Measurements from ENCODE around the gene AP1S2.
"Not testable (repeated sequence)": the region's sequence is repeated elsewhere in the genome, so short reads cannot be mapped to it uniquely, and the experiment has no call there.

Gene AP1S2

DNA sequence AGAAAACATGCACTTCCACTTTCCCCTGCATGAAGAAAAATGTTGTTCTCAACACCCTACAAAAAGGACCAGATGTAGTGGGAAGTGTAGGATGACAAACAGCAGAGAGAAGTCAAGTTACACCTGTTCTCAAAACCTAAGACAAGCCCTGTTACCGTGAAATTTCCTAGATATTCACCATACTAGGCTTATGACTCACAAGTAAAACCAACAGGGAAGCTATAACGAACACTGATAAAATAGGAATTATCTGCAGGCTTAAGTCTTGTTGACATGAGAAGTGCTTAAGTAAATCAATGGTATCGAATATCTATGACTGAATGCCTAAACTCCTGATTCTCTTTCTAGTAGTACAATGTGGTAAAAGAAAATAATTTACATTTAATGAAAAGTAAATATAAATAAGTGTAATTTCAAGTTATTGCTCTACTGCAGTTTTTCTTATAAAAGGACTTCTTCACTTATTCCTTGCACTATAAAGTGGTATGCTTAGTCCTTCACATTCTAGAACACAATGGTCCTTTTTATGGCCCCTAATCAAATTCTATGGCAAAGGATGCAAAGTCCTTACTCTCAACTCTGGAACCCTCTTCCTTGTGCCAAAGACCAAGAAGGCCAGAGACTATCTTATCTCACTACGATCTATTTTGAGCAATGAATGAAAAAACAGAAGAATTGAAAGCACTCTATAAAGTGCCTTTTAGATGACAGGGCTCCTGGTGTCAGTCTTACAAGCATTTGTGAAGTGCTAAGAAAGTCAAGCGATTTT is 19.6 kb downstream of the AP1S2 start:
- no peak for DNase-seq
- Histone ChIP-seq H3K4me3 (ENCODE audit: low read depth, low read length) (no peak overlapping the region), H3K4me1 (no peaks in the 10 kb centered on the region), H3K36me3 (no peaks in the 10 kb centered on the region), H3K9me3 (no peaks in the 10 kb centered on the region), H3K27me3 (no peaks in the 10 kb centered on the region)
- TF ChIP-seq, protein P1, sequence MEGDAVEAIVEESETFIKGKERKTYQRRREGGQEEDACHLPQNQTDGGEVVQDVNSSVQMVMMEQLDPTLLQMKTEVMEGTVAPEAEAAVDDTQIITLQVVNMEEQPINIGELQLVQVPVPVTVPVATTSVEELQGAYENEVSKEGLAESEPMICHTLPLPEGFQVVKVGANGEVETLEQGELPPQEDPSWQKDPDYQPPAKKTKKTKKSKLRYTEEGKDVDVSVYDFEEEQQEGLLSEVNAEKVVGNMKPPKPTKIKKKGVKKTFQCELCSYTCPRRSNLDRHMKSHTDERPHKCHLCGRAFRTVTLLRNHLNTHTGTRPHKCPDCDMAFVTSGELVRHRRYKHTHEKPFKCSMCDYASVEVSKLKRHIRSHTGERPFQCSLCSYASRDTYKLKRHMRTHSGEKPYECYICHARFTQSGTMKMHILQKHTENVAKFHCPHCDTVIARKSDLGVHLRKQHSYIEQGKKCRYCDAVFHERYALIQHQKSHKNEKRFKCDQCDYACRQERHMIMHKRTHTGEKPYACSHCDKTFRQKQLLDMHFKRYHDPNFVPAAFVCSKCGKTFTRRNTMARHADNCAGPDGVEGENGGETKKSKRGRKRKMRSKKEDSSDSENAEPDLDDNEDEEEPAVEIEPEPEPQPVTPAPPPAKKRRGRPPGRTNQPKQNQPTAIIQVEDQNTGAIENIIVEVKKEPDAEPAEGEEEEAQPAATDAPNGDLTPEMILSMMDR (IDR thresholded peaks at IDR 0.05; ENCODE audit: low read depth, low read length): no peak

DNA sequence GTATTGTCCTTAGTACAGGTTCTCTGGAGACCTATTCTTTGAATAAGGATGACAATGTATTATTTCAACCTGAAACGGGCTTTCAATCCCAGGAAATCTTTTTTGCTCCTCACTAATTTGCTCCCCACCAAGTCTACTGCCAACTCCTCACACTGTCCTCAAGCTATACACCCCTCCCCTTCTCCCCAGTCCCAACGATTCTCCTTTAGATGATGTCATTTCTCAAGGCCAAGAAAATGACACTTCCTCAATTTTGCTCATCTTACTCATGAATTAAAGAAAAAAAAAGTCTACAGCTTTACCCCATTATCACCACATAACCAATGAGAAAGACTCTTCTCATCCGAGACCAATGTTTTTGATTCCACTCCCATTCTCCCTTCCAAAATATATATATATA is 20.6 kb downstream of the AP1S2 start:
- no peaks in the 10 kb centered on the region for H3K36me3 ChIP-seq
- TF ChIP-seq, protein P1 (IDR thresholded peaks at IDR 0.05; ENCODE audit: low read depth, low read length): no peak

DNA sequence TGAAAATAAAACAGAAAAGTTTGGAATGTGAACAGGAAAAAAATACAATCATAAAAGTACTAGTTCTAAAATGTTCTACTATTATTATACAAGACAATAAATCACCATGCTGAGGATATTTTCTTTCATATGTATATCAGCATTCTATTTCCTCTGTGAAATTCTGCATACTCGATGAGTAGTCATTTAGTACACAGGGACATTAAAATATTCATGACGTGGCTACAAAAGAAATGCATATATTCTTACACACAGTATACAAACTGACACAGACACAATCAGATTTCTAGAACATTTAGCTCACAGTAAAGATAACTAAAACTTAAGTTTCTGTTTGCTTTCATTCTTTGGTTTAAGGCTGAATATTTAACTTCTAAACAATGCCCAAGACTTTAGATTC is 23.3 kb downstream of the AP1S2 start:
- H3K4me3 ChIP-seq (ENCODE audit: low read depth, low read length); H3K9me3 ChIP-seq; H3K4me1 ChIP-seq; H3K27me3 ChIP-seq; DNase-seq; H3K36me3 ChIP-seq: not testable (repeated sequence)

More for the DNA sequence above, 20.6 kb downstream of the AP1S2 start:
- Histone ChIP-seq H3K27me3 (no peaks in the 10 kb centered on the region), H3K4me3 (ENCODE audit: low read depth, low read length) (no peak overlapping the region), H3K4me1 (no peaks in the 10 kb centered on the region), H3K9me3 (no peaks in the 10 kb centered on the region)
- no peak for DNase-seq

- H3K27me3 ChIP-seq: no peaks in the 10 kb centered on the region
- H3K4me3 ChIP-seq (ENCODE audit: low read depth, low read length): no peak overlapping the region
- no peaks in the 10 kb centered on the region for H3K4me1 ChIP-seq
- TF ChIP-seq, protein P1 (IDR thresholded peaks at IDR 0.05; ENCODE audit: low read depth, low read length): no peak
- H3K36me3 ChIP-seq: no peaks in the 10 kb centered on the region
- no peak for DNase-seq
- H3K9me3 ChIP-seq: no peaks in the 10 kb centered on the region
Observed at GRCh38 chrX:15829217-15829616, 25.4 kb downstream of the AP1S2 start.

DNA sequence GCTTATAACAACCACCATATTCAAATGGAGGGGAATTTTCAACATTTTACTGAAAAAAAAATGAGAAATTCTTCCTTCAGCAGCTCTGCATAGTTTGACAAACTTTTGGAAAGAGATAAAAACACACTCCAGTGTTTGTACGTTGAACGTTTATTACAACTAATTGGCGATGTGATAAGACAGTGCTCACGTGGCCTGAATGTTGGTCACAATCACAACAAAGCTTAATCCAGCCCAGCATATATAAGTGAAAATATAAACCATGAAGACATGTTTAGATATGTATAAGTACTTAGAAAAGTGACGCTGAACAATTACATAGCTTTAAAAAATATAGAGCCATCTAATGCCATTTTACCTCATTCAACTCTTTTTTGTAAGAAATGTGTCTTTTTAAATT is 28.7 kb downstream of the AP1S2 start:
- no peaks in the 10 kb centered on the region for H3K9me3 ChIP-seq
- TF ChIP-seq, protein P1 (IDR thresholded peaks at IDR 0.05; ENCODE audit: low read depth, low read length): no peak
- no peak for DNase-seq
- no peaks in the 10 kb centered on the region for H3K4me1 ChIP-seq
- no peaks in the 10 kb centered on the region for H3K36me3 ChIP-seq
- no peaks in the 10 kb centered on the region for H3K27me3 ChIP-seq
- no peak overlapping the region for H3K4me3 ChIP-seq (ENCODE audit: low read depth, low read length)

DNA sequence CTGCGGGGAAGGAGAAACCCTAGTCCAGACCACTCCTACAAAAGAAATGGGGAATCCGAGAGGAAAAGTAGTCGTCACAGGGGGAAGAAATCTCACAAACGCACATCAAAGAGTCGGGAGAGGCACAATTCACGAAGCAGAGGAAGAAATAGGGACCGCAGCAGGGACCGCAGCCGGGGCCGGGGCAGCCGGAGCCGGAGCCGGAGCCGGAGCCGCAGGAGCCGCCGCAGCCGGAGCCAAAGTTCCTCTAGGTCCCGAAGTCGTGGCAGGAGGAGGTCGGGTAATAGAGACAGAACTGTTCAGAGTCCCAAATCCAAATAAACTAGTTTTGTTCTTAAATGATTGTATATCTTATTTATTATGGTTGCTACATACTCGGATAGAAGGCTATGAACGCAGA is 31.7 kb downstream of the AP1S2 start:
- Histone ChIP-seq H3K27me3 (no peaks in the 10 kb centered on the region), H3K4me1 (no peaks in the 10 kb centered on the region), H3K9me3 (no peaks in the 10 kb centered on the region), H3K4me3 (ENCODE audit: low read depth, low read length) (no peak overlapping the region), H3K36me3 (no peaks in the 10 kb centered on the region)
- TF ChIP-seq, protein P1 (IDR thresholded peaks at IDR 0.05; ENCODE audit: low read depth, low read length): no peak
- no peak for DNase-seq
